GM12891 (cell line): ENCODE data around the gene NPY4R2.
"Not testable (repeated sequence)": the region's sequence is repeated elsewhere in the genome, so short reads cannot be mapped to it uniquely, and the experiment has no call there.

Experiments used
- PAX5 ChIP-seq: IDR thresholded peaks from 2 replicates; pipeline ENCODE4 v1.6.1; 2011; ENCODE audit warnings: low read length, moderate library complexity, mild to moderate bottlenecking; ENCODE audit not compliant: insufficient read depth, severe bottlenecking
- POLR2A ChIP-seq: IDR thresholded peaks from 2 replicates; pipeline ENCODE4 v1.6.1; 2011; ENCODE audit warnings: low read depth, low read length, control low read depth
- POLR2AphosphoS5 ChIP-seq: IDR thresholded peaks from 2 replicates; pipeline ENCODE4 v1.6.1; 2011; ENCODE audit warnings: low read depth, low read length, control low read depth
- POU2F2 ChIP-seq: IDR thresholded peaks from 2 replicates; pipeline ENCODE4 v1.6.1; 2011; ENCODE audit warnings: low read depth, mild to moderate bottlenecking, control low read depth, low read length, moderate library complexity
- SPI1 ChIP-seq: IDR thresholded peaks from 2 replicates; pipeline ENCODE4 v1.6.1; 2011; ENCODE audit warnings: low read depth, low read length, control low read depth
- TAF1 ChIP-seq: IDR thresholded peaks from 2 replicates; pipeline ENCODE4 v1.6.1; 2011; ENCODE audit warnings: low read depth, low read length, control low read depth

DNA sequence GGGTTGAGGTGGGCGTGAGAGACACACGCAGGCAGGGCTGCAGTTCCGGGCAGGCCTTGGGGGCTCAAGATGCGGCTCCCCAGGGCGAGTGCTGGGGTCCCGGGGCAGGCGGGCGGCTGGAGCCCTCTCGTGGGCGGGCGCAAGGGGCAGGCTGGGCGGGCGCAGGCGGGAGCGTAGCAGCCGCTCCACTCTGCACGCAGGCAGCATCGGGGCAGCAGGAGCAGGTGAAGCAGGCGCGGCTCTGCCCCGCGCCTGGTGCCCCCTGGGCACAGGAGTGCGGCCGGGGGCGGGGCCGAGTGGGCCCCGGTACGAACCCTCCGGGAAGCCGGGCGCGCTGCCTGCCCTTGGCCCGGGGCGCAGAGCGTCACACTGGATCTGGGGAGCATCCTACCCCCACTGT is at the start of gene NPY4R2:
- TF ChIP-seq POLR2A, POLR2AphosphoS5, TAF1, POU2F2, SPI1, PAX5: not testable (repeated sequence)
